WTC11 (cell line): Measurements from ENCODE around the gene CELA2A. TPM values are rescaled to one million over a fixed set of nuclear protein-coding genes. Genes with fewer than 3 reads are reported as not detected.
"Not testable (repeated sequence)": the region's sequence is repeated elsewhere in the genome, so short reads cannot be mapped to it uniquely, and the experiment has no call there.

Experiments used
- ATAC-seq: fragments of 200-7000 bp; cut with Tn5 transposase; 2 replicates; pipeline ENCODE4 v1.10.0; 2021; ENCODE audit warnings: mild to moderate bottlenecking, moderate library complexity
- CTCF ChIA-PET: fragments of 300-600 bp; sonication (Branson Sonifier 250); formaldehyde crosslinking; loops from one replicate; lab custom pipeline; 2021; ENCODE audit warnings: antibody characterized with exemption; lab: Charles Lee
- POLR2A ChIA-PET: fragments of 350-600 bp; sonication (Branson Sonifier 250); formaldehyde crosslinking; loops from one replicate; lab custom pipeline; 2021; ENCODE audit warnings: antibody characterized with exemption; lab: Charles Lee
- DNase-seq: peaks from one replicate; pipeline ENCODE4 v3.0.0; 2021; ENCODE audit warnings: low spot score
- H3K27ac Mint-ChIP-seq: 2 replicates; pipeline ENCODE4 v1.8.0; 2021; ENCODE audit warnings: mixed read lengths
- H3K27me3 Mint-ChIP-seq: 2 replicates; pipeline ENCODE4 v1.8.0; 2021; ENCODE audit warnings: low read depth, mild to moderate bottlenecking, moderate library complexity, mixed read lengths
- H3K36me3 Mint-ChIP-seq: 2 replicates; pipeline ENCODE4 v1.8.0; 2021; ENCODE audit warnings: mixed read lengths
- H3K4me1 Mint-ChIP-seq: 2 replicates; pipeline ENCODE4 v1.8.0; 2022; ENCODE audit warnings: mixed read lengths
- H3K4me3 Mint-ChIP-seq: 2 replicates; pipeline ENCODE4 v1.8.0; 2021; ENCODE audit warnings: mild to moderate bottlenecking, moderate library complexity, mixed read lengths
- H3K9me3 Mint-ChIP-seq: 2 replicates; pipeline ENCODE4 v1.8.0; 2021; ENCODE audit warnings: mixed read lengths
- NFATC4 ChIP-seq: fragments of 250-450 bp; sonication (Bioruptor Pico); IDR thresholded peaks from 2 replicates; pipeline ENCODE4 v1.9.0; 2021; ENCODE audit warnings: mild to moderate bottlenecking
- ZNF121 ChIP-seq: sonication (generic); formaldehyde crosslinking; IDR thresholded peaks from 2 replicates; pipeline ENCODE4 v1.8.0; 2023; ENCODE audit warnings: missing genetic modification reagents
- total RNA-seq: library from RNA; stranded (reverse); gene quantifications from 3 replicates; pipeline ENCODE4 v1.2.3, GENCODE V29; 2021

The CELA2A gene
- total RNA-seq, 1 experiment from 2014 or later, result 0.83 TPM

- TF ChIP-seq ZNF121 (CRISPR knock-in tag) (0 out of 2 replicates have a peak, but pooled peaks have one; percentile 22), NFATC4 (CRISPR knock-in tag) (no peak)
- no peak for DNase-seq
- Mint-ChIP-seq H3K4me1 (peaks cover 22% of the 10 kb centered on the region), H3K36me3 (peaks cover 18% of the 10 kb centered on the region), H3K4me3 (no peak overlapping the region), H3K27me3 (no peaks in the 10 kb centered on the region), H3K27ac (0 out of 2 replicates have a peak overlapping the region, but pooled peaks have one; percentile 44), H3K9me3 (no peaks in the 10 kb centered on the region)
- POLR2A ChIA-PET, result no interaction called here
- ATAC-seq, result no peak
- CTCF ChIA-PET, result no interaction called here
These were observed 63.1 kb downstream of the CELA2A start for GRCh38 chr1:15519625-15520024.

GRCh38 chr1:15521206-15521906 is 64.8 kb downstream of the CELA2A start:
- H3K4me3 Mint-ChIP-seq, CTCF ChIA-PET, POLR2A ChIA-PET, H3K27me3 Mint-ChIP-seq, H3K9me3 Mint-ChIP-seq, H3K27ac Mint-ChIP-seq, ATAC-seq, DNase-seq: not testable (repeated sequence)
- Mint-ChIP-seq H3K4me1 (peaks cover 31% of the 10 kb centered on the region), H3K36me3 (peaks cover 12% of the 10 kb centered on the region)

Other genes with a start within 250 kb of the CELA2A start
- gene FHAD1, start 209.5 kb upstream of the CELA2A start, total RNA-seq, result 2.6 to 3.0 TPM (median 2.9 TPM) in 3 replicates
- gene EFHD2, start 46.8 kb upstream of the CELA2A start, total RNA-seq, result 19.5 to 23.8 TPM (median 21.9 TPM) in 3 replicates
- gene CTRC, start 18.3 kb upstream of the CELA2A start, total RNA-seq, result 1.6 to 2.2 TPM (median 2.2 TPM) in 3 replicates
- 0.55 TPM in 1 of 3 replicates, not detected in the others for gene CELA2B, start 19.4 kb downstream of the CELA2A start, total RNA-seq
- gene CASP9, start 67.5 kb downstream of the CELA2A start, total RNA-seq, result 13.5 to 18.6 TPM (median 16.6 TPM) in 3 replicates
- gene DNAJC16, start 70.1 kb downstream of the CELA2A start, total RNA-seq, result 16.4 to 20.4 TPM (median 17.5 TPM) in 3 replicates
- gene AGMAT, start 128.3 kb downstream of the CELA2A start, total RNA-seq, result 4.9 to 5.6 TPM (median 5.5 TPM) in 3 replicates
- 33.8 to 34.2 TPM (median 33.8 TPM) in 3 replicates for gene DDI2, start 160.7 kb downstream of the CELA2A start, total RNA-seq
- gene PLEKHM2, start 227.6 kb downstream of the CELA2A start, total RNA-seq, result 47.5 to 51.8 TPM (median 49.7 TPM) in 3 replicates